ENCODE results near the gene SMC1B. TPM values are rescaled to one million over a fixed set of nuclear protein-coding genes. Genes with fewer than 3 reads are reported as not detected.
"Not testable (repeated sequence)": the region's sequence is repeated elsewhere in the genome, so short reads cannot be mapped to it uniquely, and the experiment has no call there.

Gene SMC1B
- total RNA-seq, 4 donors from 2014 or later, result not detected

GRCh38 chr22:45444168-45444567, 30.8 kb upstream of the SMC1B start:
- intact Hi-C loops (cut with DNase I), result no loop called here
- peaks cover 3 to 40% (median 13%) of the 10 kb centered on the region in 3 donors for H3K4me1 ChIP-seq
- H3K27ac ChIP-seq, result no peak overlapping the region
- H3K36me3 ChIP-seq, result no peaks in the 10 kb centered on the region
- DNase-seq, result no peak
- H3K9me3 ChIP-seq, result no peaks in the 10 kb centered on the region
- WGBS, 2 donors, result 85 to 97% methylated on average over 3 of the region's 3 CpGs
- H3K4me3 ChIP-seq, result no peak overlapping the region
- no peaks in the 10 kb centered on the region for H3K27me3 ChIP-seq
- TF ChIP-seq POLR2A (IDR thresholded peaks at IDR 0.05) (no peak), CTCF (IDR thresholded peaks at IDR 0.05) (no peak)

- H3K27me3 ChIP-seq, result no peaks in the 10 kb centered on the region
- peaks cover 3 to 31% (median 9%) of the 10 kb centered on the region in 3 donors for H3K4me1 ChIP-seq
- H3K27ac ChIP-seq, result peak overlapping the region; percentile 55 to 77 (median 73)
- intact Hi-C loops (cut with DNase I), result no loop called here
- 53 to 62% methylated on average over 3 to 5 of the region's 5 CpGs for whole genome bisulfite sequencing, 2 donors
- DNase-seq, result no peak
- H3K36me3 ChIP-seq, result no peaks in the 10 kb centered on the region
- no peaks in the 10 kb centered on the region for H3K9me3 ChIP-seq
- no peak overlapping the region for H3K4me3 ChIP-seq
- TF ChIP-seq POLR2A (IDR thresholded peaks at IDR 0.05) (no peak), CTCF (IDR thresholded peaks at IDR 0.05) (no peak)
Measured at GRCh38 chr22:45442116-45442515, 28.7 kb upstream of the SMC1B start.

- peaks cover 3 to 32% (median 9%) of the 10 kb centered on the region in 3 donors for H3K4me1 ChIP-seq
- H3K9me3 ChIP-seq, result no peaks in the 10 kb centered on the region
- DNase-seq, result no peak
- no peaks in the 10 kb centered on the region for H3K36me3 ChIP-seq
- peak overlapping the region; percentile 67 to 77 (median 73) for H3K27ac ChIP-seq
- TF ChIP-seq POLR2A (IDR thresholded peaks at IDR 0.05) (no peak), CTCF (IDR thresholded peaks at IDR 0.05) (peak; percentile 23 to 71 (median 59))
- intact Hi-C loops (cut with DNase I), result no loop called here
- peak overlapping the region; percentile 5 to 41 (median 16) for H3K4me3 ChIP-seq
- WGBS, 2 donors, result 9 to 15% methylated on average over 9 to 10 of the region's 10 CpGs
- no peaks in the 10 kb centered on the region for H3K27me3 ChIP-seq
Measured at GRCh38 chr22:45441138-45441537, 27.7 kb upstream of the SMC1B start.

- intact Hi-C loops (cut with DNase I); H3K9me3 ChIP-seq; H3K36me3 ChIP-seq; H3K27me3 ChIP-seq; DNase-seq: not testable (repeated sequence)
- 25 to 32% methylated on average over 13 of the region's 13 CpGs for WGBS, 2 donors
- Histone ChIP-seq H3K4me1 (peaks cover 3 to 36% (median 9%) of the 10 kb centered on the region in 3 donors), H3K27ac (peak overlapping the region; percentile 67 to 77 (median 73)), H3K4me3 (peak overlapping the region; percentile 5 to 41 (median 16))
Measured at GRCh38 chr22:45440688-45441087, 27.3 kb upstream of the SMC1B start.

- Histone ChIP-seq H3K4me1 (peaks cover 8 to 46% (median 15%) of the 10 kb centered on the region in 3 donors), H3K4me3 (no peak overlapping the region), H3K9me3 (no peaks in the 10 kb centered on the region), H3K27ac (no peak overlapping the region), H3K36me3 (no peaks in the 10 kb centered on the region), H3K27me3 (no peaks in the 10 kb centered on the region)
- intact Hi-C loops (cut with DNase I), result no loop called here
- TF ChIP-seq CTCF (IDR thresholded peaks at IDR 0.05) (no peak), POLR2A (IDR thresholded peaks at IDR 0.05) (no peak)
- DNase-seq, result no peak
Measured at GRCh38 chr22:45438336-45438735, 24.9 kb upstream of the SMC1B start.

- H3K27me3 ChIP-seq; H3K9me3 ChIP-seq; DNase-seq; H3K4me3 ChIP-seq; H3K27ac ChIP-seq; H3K36me3 ChIP-seq; intact Hi-C loops (cut with DNase I): not testable (repeated sequence)
- peaks cover 5 to 38% (median 15%) of the 10 kb centered on the region in 3 donors for H3K4me1 ChIP-seq
- WGBS, 2 donors, result 85 to 100% methylated on average over 3 to 5 of the region's 34 CpGs
Measured at GRCh38 chr22:45436871-45437517, 23.6 kb upstream of the SMC1B start.
